ENCODE data around the gene LZTFL1. TPM values are rescaled to one million over a fixed set of nuclear protein-coding genes. Genes with fewer than 3 reads are reported as not detected.

Gene LZTFL1
- total RNA-seq, 1 experiment from 2014 or later, result 10.6 TPM

DNA sequence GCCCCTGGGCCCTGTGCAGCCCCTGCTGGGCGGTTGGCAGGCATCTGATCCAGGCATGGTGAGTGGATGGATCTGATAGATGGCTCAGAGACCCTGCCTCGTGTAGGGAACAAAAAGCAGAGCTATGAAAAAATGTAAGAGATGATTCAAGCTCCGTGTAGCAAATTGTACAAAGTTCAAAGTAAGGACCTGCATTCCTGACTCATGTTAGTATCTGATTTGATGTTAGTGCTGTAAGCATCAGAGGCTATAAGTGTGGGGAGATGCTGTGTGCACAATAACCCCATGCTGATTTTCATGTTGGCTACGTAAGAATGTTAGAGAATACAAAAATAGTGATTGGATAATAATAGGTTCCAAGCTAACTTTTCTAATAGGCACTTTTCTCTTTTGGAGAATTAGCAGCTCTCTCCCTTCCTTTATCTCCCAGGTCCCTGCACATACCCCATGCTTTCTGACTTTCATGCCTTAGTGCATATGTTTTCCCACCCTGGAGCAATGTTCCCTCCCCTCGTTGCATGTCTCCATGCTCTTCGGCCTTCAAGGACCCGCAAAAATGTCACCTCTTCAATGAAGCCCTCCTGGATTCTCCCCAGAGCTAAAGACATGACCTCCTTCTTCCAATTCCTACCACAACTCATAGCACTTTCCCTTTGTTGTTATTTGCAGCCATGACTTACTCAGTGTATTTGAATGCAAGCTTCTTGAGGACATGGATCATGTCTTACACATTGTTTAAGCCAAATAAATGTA is 46.0 kb upstream of the LZTFL1 start:
- no peaks in the 10 kb centered on the region for H3K27me3 ChIP-seq (replicated peaks; ENCODE audit: insufficient read depth, low read depth, low read length, poor library complexity)
- POLR2A ChIA-PET (ENCODE audit: low non-redundant PET), result no interaction called here
- H3K9me3 ChIP-seq (ENCODE audit: low read depth, low read length, poor library complexity, severe bottlenecking), result no peaks in the 10 kb centered on the region
- no peaks in the 10 kb centered on the region for H3K4me1 ChIP-seq (ENCODE audit: insufficient read depth, low read length, poor library complexity, severe bottlenecking)
- H3K27ac ChIP-seq (ENCODE audit: low read depth, low read length, poor library complexity, severe bottlenecking), result no peak overlapping the region
- H3K36me3 ChIP-seq (ENCODE audit: insufficient read depth, low read length, poor library complexity, severe bottlenecking), result no peaks in the 10 kb centered on the region
- intact Hi-C loops (cut with micrococcal nuclease; ENCODE audit: unreplicated experiment), result no loop called here
- no peak for TF ChIP-seq EZH2 (IDR thresholded peaks at IDR 0.05; ENCODE audit: borderline replicate concordance, low read depth, low read length, poor library complexity, severe bottlenecking)
- TF ChIP-seq, protein P1, sequence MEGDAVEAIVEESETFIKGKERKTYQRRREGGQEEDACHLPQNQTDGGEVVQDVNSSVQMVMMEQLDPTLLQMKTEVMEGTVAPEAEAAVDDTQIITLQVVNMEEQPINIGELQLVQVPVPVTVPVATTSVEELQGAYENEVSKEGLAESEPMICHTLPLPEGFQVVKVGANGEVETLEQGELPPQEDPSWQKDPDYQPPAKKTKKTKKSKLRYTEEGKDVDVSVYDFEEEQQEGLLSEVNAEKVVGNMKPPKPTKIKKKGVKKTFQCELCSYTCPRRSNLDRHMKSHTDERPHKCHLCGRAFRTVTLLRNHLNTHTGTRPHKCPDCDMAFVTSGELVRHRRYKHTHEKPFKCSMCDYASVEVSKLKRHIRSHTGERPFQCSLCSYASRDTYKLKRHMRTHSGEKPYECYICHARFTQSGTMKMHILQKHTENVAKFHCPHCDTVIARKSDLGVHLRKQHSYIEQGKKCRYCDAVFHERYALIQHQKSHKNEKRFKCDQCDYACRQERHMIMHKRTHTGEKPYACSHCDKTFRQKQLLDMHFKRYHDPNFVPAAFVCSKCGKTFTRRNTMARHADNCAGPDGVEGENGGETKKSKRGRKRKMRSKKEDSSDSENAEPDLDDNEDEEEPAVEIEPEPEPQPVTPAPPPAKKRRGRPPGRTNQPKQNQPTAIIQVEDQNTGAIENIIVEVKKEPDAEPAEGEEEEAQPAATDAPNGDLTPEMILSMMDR (conservative IDR thresholded peaks at IDR 0.05; ENCODE audit: low read depth, low read length), result no peak
- CTCF ChIA-PET, result no interaction called here
- no peak overlapping the region for H3K4me3 ChIP-seq (ENCODE audit: low read depth, low read length, poor library complexity, severe bottlenecking)
- BruUV-seq (replicated peaks), result no TSS peak
- no peak for DNase-seq (ENCODE audit: low spot score)

DNA sequence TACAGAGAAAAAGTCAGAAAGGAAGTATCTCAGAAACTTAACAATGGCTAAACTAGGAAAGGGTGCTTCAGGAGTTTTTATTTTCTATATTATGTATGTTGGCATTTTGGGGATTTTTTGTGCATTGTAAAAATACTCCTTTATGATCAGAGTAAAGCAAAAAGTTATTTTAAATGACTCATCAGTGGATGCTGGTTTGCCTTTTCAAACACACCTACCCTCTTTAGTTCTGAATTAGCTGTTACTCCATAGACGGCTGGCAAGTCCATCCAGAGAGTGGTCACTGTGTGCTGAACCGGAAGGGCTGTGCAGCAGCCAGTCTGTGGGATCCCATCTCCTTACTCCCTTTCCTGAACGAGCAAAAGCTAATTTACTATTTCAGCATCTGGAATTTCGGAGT is 45.4 kb upstream of the LZTFL1 start:
- no peaks in the 10 kb centered on the region for H3K27me3 ChIP-seq (replicated peaks; ENCODE audit: insufficient read depth, low read depth, low read length, poor library complexity)
- no peak for DNase-seq (ENCODE audit: low spot score)
- CTCF ChIA-PET, result no interaction called here
- no peaks in the 10 kb centered on the region for H3K36me3 ChIP-seq (ENCODE audit: insufficient read depth, low read length, poor library complexity, severe bottlenecking)
- no peaks in the 10 kb centered on the region for H3K9me3 ChIP-seq (ENCODE audit: low read depth, low read length, poor library complexity, severe bottlenecking)
- intact Hi-C loops (cut with micrococcal nuclease; ENCODE audit: unreplicated experiment), result no loop called here
- TF ChIP-seq, protein P1 (conservative IDR thresholded peaks at IDR 0.05; ENCODE audit: low read depth, low read length), result no peak
- no peak for TF ChIP-seq EZH2 (IDR thresholded peaks at IDR 0.05; ENCODE audit: borderline replicate concordance, low read depth, low read length, poor library complexity, severe bottlenecking)
- POLR2A ChIA-PET (ENCODE audit: low non-redundant PET), result no interaction called here
- no peak overlapping the region for H3K4me3 ChIP-seq (ENCODE audit: low read depth, low read length, poor library complexity, severe bottlenecking)
- no peaks in the 10 kb centered on the region for H3K4me1 ChIP-seq (ENCODE audit: insufficient read depth, low read length, poor library complexity, severe bottlenecking)
- no peak overlapping the region for H3K27ac ChIP-seq (ENCODE audit: low read depth, low read length, poor library complexity, severe bottlenecking)
- no TSS peak for BruUV-seq (replicated peaks)

DNA sequence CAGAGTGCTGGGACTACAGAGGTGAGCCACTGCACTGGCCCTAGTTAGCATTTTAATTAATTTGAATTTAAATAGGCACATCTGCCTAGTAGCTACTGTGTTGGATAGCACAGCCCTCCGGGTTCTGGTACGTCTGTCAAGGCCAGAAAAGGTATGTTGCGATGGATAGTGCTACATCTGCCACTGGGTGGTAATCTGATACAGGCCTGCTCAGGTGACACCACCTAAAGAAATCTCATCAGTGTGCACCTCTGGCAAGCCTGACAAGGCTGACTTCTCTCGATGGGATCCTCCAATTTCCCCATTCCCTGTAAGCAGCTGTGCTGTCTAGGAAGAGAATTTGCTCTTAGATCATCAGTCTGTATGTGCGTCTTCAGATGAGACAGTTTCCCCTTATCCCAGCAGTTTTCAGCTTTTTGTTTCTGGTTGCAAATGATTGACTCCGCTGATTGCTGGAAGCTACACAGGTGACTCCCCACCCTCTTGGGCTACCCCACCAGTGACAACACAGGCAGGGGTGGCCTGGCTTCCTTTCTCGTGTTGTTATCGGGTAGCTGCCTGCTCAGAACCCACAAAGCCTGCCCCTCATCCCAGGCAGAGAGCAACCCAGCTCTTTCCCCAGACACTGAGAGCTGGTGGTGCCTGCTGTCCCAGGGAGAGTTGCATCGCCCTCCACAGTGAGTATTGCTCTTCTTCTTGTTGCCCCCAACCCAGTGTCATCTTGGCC is 44.2 kb upstream of the LZTFL1 start, which contains the start of gene CCR9:
Gene CCR9 (plus strand): TSS at position 565 of the 727 bp plus-strand sequence. CDS start 8,391 bp downstream, outside the sequence.
- BruUV-seq (replicated peaks), result no TSS peak
- Histone ChIP-seq H3K9me3 (ENCODE audit: low read depth, low read length, poor library complexity, severe bottlenecking) (no peaks in the 10 kb centered on the region), H3K4me3 (ENCODE audit: low read depth, low read length, poor library complexity, severe bottlenecking) (no peak within 1 kb of the TSS), H3K4me1 (ENCODE audit: insufficient read depth, low read length, poor library complexity, severe bottlenecking) (no peaks in the 10 kb centered on the region), H3K27ac (ENCODE audit: low read depth, low read length, poor library complexity, severe bottlenecking) (no peak within 1 kb of the TSS), H3K27me3 (replicated peaks; ENCODE audit: insufficient read depth, low read depth, low read length, poor library complexity) (no peaks in the 10 kb centered on the region), H3K36me3 (ENCODE audit: insufficient read depth, low read length, poor library complexity, severe bottlenecking) (no peaks in the 10 kb centered on the region)
- CTCF ChIA-PET, result no interaction called here
- intact Hi-C loops (cut with micrococcal nuclease; ENCODE audit: unreplicated experiment), result no loop called here
- POLR2A ChIA-PET (ENCODE audit: low non-redundant PET), result no interaction called here
- no peak for DNase-seq (ENCODE audit: low spot score)
- TF ChIP-seq EZH2 (IDR thresholded peaks at IDR 0.05; ENCODE audit: borderline replicate concordance, low read depth, low read length, poor library complexity, severe bottlenecking), result no peak
- TF ChIP-seq, protein P1 (conservative IDR thresholded peaks at IDR 0.05; ENCODE audit: low read depth, low read length), result no peak
